A549 (cell line): ENCODE data around the gene PI4K2B.

Experiments
- CEBPB ChIP-seq, 2 experiments: fragments of >200 bp in 1 of 2; sonication (Bioruptor Twin) in 1 of 2; formaldehyde crosslinking in 1 of 2; IDR thresholded peaks; 2 replicates each; pipeline ENCODE4 v1.6.1; 2012 to 2016
- CHD4 ChIP-seq: fragments of 200-600 bp; sonication (generic); IDR thresholded peaks from 2 replicates; pipeline ENCODE4 v1.6.1; 2016; ENCODE audit warnings: antibody characterized with exemption, mild to moderate bottlenecking, borderline replicate concordance
- CTCF ChIP-seq: fragments of >200 bp; sonication (Bioruptor Twin); formaldehyde crosslinking; IDR thresholded peaks from 3 replicates; pipeline ENCODE4 v1.5.1; 2016
- PHF8 ChIP-seq: fragments of 200-600 bp; sonication (generic); IDR thresholded peaks from 2 replicates; pipeline ENCODE4 v1.6.1; 2016; ENCODE audit warnings: low read depth, mild to moderate bottlenecking, antibody characterized with exemption, moderate library complexity, borderline replicate concordance
- POLR2A ChIP-seq: IDR thresholded peaks from 2 replicates; pipeline ENCODE4 v1.6.1; 2012; ENCODE audit warnings: mild to moderate bottlenecking, low read length
- ZFP36 ChIP-seq: fragments of 450-650 bp; IDR thresholded peaks from 2 replicates; pipeline ENCODE4 v1.6.1; 2014; ENCODE audit warnings: borderline replicate concordance; ENCODE audit not compliant: partially characterized antibody
- TF ChIP-seq, protein P1 (sequence below): fragments of 250-450 bp; sonication (Bioruptor Pico); IDR thresholded peaks from 2 replicates; pipeline ENCODE4 v1.5.0; 2021; ENCODE audit warnings: mild to moderate bottlenecking, moderate library complexity, borderline replicate concordance

GRCh38 chr4:25253071-25253445 lies 19.2 kb downstream of the PI4K2B start:
- TF ChIP-seq CEBPB (IDR thresholded peaks at IDR 0.05) (no peak), POLR2A (no peak), ZFP36 (no peak), CTCF (no peak), PHF8 (no peak), CHD4 (no peak)
- TF ChIP-seq, protein P1, sequence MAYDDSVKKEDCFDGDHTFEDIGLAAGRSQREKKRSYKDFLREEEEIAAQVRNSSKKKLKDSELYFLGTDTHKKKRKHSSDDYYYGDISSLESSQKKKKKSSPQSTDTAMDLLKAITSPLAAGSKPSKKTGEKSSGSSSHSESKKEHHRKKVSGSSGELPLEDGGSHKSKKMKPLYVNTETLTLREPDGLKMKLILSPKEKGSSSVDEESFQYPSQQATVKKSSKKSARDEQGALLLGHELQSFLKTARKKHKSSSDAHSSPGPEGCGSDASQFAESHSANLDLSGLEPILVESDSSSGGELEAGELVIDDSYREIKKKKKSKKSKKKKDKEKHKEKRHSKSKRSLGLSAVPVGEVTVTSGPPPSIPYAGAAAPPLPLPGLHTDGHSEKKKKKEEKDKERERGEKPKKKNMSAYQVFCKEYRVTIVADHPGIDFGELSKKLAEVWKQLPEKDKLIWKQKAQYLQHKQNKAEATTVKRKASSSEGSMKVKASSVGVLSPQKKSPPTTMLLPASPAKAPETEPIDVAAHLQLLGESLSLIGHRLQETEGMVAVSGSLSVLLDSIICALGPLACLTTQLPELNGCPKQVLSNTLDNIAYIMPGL (CRISPR knock-in tag) = no peak
